Prostate gland (tissue), 2 donors: ENCODE data around the gene SEPTIN7.

ENCODE experiments used
- CTCF ChIP-seq, 4 experiments: fragments of 200-600 bp in 2 of 4; fragments of 450-650 bp in 2 of 4; sonication (generic) in 2 of 4; IDR thresholded peaks; 1 replicate in 3 of 4; 2 replicates in 1 of 4; pipeline ENCODE4 v1.5.1; 2016 to 2019; ENCODE audit warnings: antibody characterized with exemption in 4 of 4, mild to moderate bottlenecking in 2 of 4, moderate library complexity in 2 of 4
- POLR2A ChIP-seq: fragments of 450-650 bp; IDR thresholded peaks from one replicate; pipeline ENCODE4 v1.6.1; 2016; ENCODE audit warnings: antibody characterized with exemption, mild to moderate bottlenecking

- no peak for TF ChIP-seq POLR2A
- no peak for TF ChIP-seq CTCF (IDR thresholded peaks at IDR 0.05)
These were observed 48.4 kb downstream of the SEPTIN7 start for GRCh38 chr7:35849158-35849831.
